NOMO-1 treated with DMSO at 0.1 percent for 48 hours (cell line): ENCODE measurements around the gene CPSF3.

ENCODE experiments used
- DNase-seq: peaks from one replicate; lab custom pipeline; 2025; ENCODE audit not compliant: unreplicated experiment; lab: John Stamatoyannopoulos, UW

Gene CPSF3

GRCh38 chr2:9416962-9417316 is 6.5 kb upstream of the CPSF3 start:
- no peak for DNase-seq

GRCh38 chr2:9417725-9418124 is 5.7 kb upstream of the CPSF3 start:
- no peak for DNase-seq

GRCh38 chr2:9418746-9419145 is 4.7 kb upstream of the CPSF3 start:
- no peak for DNase-seq

GRCh38 chr2:9419541-9419940 is 3.9 kb upstream of the CPSF3 start:
- no peak for DNase-seq

GRCh38 chr2:9420495-9420894 is 3.0 kb upstream of the CPSF3 start:
- no peak for DNase-seq

GRCh38 chr2:9422321-9423099 is 944 bp upstream of the CPSF3 start:
- peak; percentile 35 for DNase-seq

- no peak for DNase-seq
Measured at GRCh38 chr2:9423922-9424272, 443 bp downstream of the CPSF3 start.

- no peak for DNase-seq
Measured at GRCh38 chr2:9424447-9425164, 1.2 kb downstream of the CPSF3 start.

GRCh38 chr2:9428965-9429577 is 5.6 kb downstream of the CPSF3 start:
- no peak for DNase-seq

- no peak for DNase-seq
Measured at GRCh38 chr2:9430316-9431293, 7.2 kb downstream of the CPSF3 start.

GRCh38 chr2:9434489-9434888 is 11.0 kb downstream of the CPSF3 start:
- no peak for DNase-seq

- DNase-seq: no peak
Measured at GRCh38 chr2:9439536-9439935, 16.1 kb downstream of the CPSF3 start.

GRCh38 chr2:9440058-9440727 is 16.7 kb downstream of the CPSF3 start:
- no peak for DNase-seq

- DNase-seq: no peak
Measured at GRCh38 chr2:9441556-9441955, 18.1 kb downstream of the CPSF3 start.

- no peak for DNase-seq
Measured at GRCh38 chr2:9443526-9443925, 20.1 kb downstream of the CPSF3 start.

GRCh38 chr2:9445089-9445488 is 21.6 kb downstream of the CPSF3 start:
- DNase-seq: no peak

GRCh38 chr2:9451231-9451630 is 27.8 kb downstream of the CPSF3 start:
- no peak for DNase-seq

- DNase-seq: no peak
Measured at GRCh38 chr2:9460441-9461017, 37.1 kb downstream of the CPSF3 start.

- DNase-seq: no peak
Measured at GRCh38 chr2:9461079-9461478, 37.6 kb downstream of the CPSF3 start.

- no peak for DNase-seq
Measured at GRCh38 chr2:9462313-9462712, 38.9 kb downstream of the CPSF3 start.
